Body of pancreas (tissue), 4 donors: ENCODE results near the gene NES. TPM values are rescaled to one million over a fixed set of nuclear protein-coding genes. Genes with fewer than 3 reads are reported as not detected.

Experiments used
- ATAC-seq: fragments of 150-250 bp; one replicate; pipeline ENCODE4 v1.9.1; 2016
- DNase-seq, 4 donors: peaks; one replicate each; pipeline ENCODE4 v3.0.0-alpha.2; 2019
- H3K27ac ChIP-seq, 4 donors: fragments of 200-600 bp; sonication (generic); 1 replicate in 3 of 4; 2 replicates in 1 of 4; pipeline versions ENCODE4 v1.5.1 to v1.6.1; 2016 to 2019; ENCODE audit warnings: mild to moderate bottlenecking in 1 of 4, mixed read lengths in 1 of 4, moderate library complexity in 1 of 4
- H3K27me3 ChIP-seq, 2 donors: fragments of 200-600 bp; sonication (generic); one replicate each; pipeline ENCODE4 v1.6.0; 2016; ENCODE audit warnings: mild to moderate bottlenecking in 1 of 2
- H3K36me3 ChIP-seq, 2 donors: fragments of 200-600 bp; sonication (generic); replicated peaks in 1 of 2; 2 replicates each; pipeline ENCODE4 v1.5.1; 2016; ENCODE audit warnings: low read depth in 2 of 2; ENCODE audit not compliant: insufficient read depth in 1 of 2
- H3K4me1 ChIP-seq: fragments of 200-600 bp; sonication (generic); one replicate; pipeline ENCODE4 v1.6.0; 2016
- H3K4me3 ChIP-seq, 2 donors: fragments of 200-600 bp; sonication (generic); 1 replicate in 1 of 2; 2 replicates in 1 of 2; pipeline ENCODE4 v1.5.1; 2016 to 2019
- H3K9me3 ChIP-seq, 3 donors: fragments of 200-600 bp; sonication (generic); 1 replicate in 2 of 3; 2 replicates in 1 of 3; pipeline ENCODE4 v1.5.1; 2016
- CTCF ChIP-seq, 7 experiments: fragments of 450-650 bp in 4 of 7; fragments of 200-600 bp in 3 of 7; sonication (generic) in 3 of 7; IDR thresholded peaks; one replicate each; pipeline ENCODE4 v1.5.1; 2016 to 2019; ENCODE audit warnings: antibody characterized with exemption in 7 of 7
- POLR2A ChIP-seq, 3 donors: fragments of 450-650 bp; IDR thresholded peaks; one replicate each; pipeline ENCODE4 v1.6.1; 2016; ENCODE audit warnings: antibody characterized with exemption in 3 of 3, mild to moderate bottlenecking in 2 of 3
- WGBS, 2 donors: methylation state at CpG; one replicate each; pipeline ENCODE4 v1.1.5; 2017; 5-methylcytosine and 5-hydroxymethylcytosine counted together
- intact Hi-C: fragments of 100-400 bp; cut with DNase I; formaldehyde crosslinking; loops from one replicate; pipeline ENCODE4 v1.15.1; 2023
- total RNA-seq, 2 donors: library from RNA; depleted of rRNA; stranded (reverse); fragments of >200 nt; gene quantifications; one replicate each; pipeline ENCODE4 v1.1.0, GENCODE V29; 2016

The NES gene
- total RNA-seq, 2 donors from 2014 or later: 4.2 to 12.2 TPM

DNA sequence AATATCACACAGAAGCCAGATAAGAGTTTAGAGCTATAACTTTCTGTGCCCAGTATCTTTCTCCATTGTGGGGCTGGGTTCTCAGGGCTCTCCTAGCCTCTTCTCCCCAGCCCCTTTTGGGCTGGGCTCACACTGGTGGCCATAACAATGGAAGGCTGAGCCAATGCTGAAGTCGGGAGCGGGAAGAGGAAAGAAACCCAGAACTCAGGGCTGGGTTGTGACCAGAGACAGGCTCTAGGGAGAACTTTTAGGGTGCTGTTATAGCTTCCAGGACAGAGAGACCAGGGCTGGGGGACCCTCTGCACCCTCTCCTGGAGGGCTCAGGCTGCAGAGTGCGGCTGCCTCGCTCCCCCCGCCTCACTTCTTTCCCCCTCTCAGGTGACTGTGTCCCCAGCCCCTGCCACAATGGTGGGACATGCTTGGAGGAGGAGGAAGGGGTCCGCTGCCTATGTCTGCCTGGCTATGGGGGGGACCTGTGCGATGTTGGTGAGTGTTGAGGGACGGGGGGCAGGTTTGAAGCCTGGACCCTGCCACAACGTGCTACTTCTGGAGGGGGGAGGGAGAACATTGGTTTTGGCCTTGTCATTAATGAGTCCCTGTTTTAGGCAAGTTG lies 21.2 kb downstream of the NES start:
- 50 to 58% methylated on average over 9 of the region's 9 CpGs for WGBS, 2 donors
- TF ChIP-seq CTCF (IDR thresholded peaks at IDR 0.05) (no peak), POLR2A (IDR thresholded peaks at IDR 0.05) (no peak)
- ATAC-seq (no peak), DNase-seq (no peak)
- intact Hi-C loops: loop anchor here (5.0 kb wide), 1 partner anchor 34 kb away; no protein-coding TSS in a partner anchor
- Histone ChIP-seq H3K27ac (no peak overlapping the region), H3K36me3 (no peaks in the 10 kb centered on the region), H3K9me3 (no peaks in the 10 kb centered on the region), H3K27me3 (peaks cover 0 to 13% of the 10 kb centered on the region in 2 donors), H3K4me1 (peaks cover 34% of the 10 kb centered on the region), H3K4me3 (no peak overlapping the region)

GRCh38 chr1:156655151-156655903 lies 21.9 kb downstream of the NES start:
- Histone ChIP-seq H3K4me3 (no peak overlapping the region), H3K27ac (no peak overlapping the region), H3K27me3 (peaks cover 0 to 13% of the 10 kb centered on the region in 2 donors), H3K36me3 (no peaks in the 10 kb centered on the region), H3K9me3 (no peaks in the 10 kb centered on the region), H3K4me1 (peaks cover 28% of the 10 kb centered on the region)
- ATAC-seq (no peak), DNase-seq (no peak)
- intact Hi-C loops: loop anchor here (5.0 kb wide), 1 partner anchor 33 kb away; no protein-coding TSS in a partner anchor
- TF ChIP-seq CTCF (IDR thresholded peaks at IDR 0.05) (no peak), POLR2A (IDR thresholded peaks at IDR 0.05) (no peak)
- 55 to 64% methylated on average over 2 of the region's 2 CpGs for WGBS, 2 donors

DNA sequence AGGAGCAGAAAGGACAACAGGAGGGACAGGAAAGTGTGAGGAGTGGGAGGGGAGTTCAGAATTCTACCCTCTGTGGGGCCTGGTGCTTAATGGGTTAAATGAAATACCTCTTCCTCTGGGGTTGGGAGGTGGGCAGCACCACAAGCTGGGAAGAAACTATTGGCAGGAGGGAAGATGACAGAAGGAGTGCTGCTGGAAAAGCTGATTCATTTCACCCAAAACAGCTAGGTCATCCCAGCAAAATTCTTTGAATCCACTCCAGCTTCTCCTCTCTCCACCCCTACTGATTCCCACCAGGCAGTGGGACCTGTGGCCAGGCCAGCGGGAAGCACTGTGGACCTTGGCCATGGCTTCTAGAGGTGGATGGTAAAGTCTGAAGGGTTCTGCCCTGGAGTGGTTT lies 22.5 kb downstream of the NES start:
- Histone ChIP-seq H3K4me3 (no peak overlapping the region), H3K9me3 (no peaks in the 10 kb centered on the region), H3K27me3 (peaks cover 0 to 13% of the 10 kb centered on the region in 2 donors), H3K27ac (no peak overlapping the region), H3K36me3 (no peaks in the 10 kb centered on the region), H3K4me1 (peaks cover 23% of the 10 kb centered on the region)
- TF ChIP-seq POLR2A (IDR thresholded peaks at IDR 0.05): no peak
- no peak for TF ChIP-seq CTCF (IDR thresholded peaks at IDR 0.05)
- intact Hi-C loops: loop anchor here (5.0 kb wide), 1 partner anchor 32 kb away; no protein-coding TSS in a partner anchor
- ATAC-seq (no peak), DNase-seq (no peak)
- WGBS, 2 donors: 91% methylated on average over 1 of the region's 1 CpG; no CpG with 5 or more reads in 1 of the 2 donors

DNA sequence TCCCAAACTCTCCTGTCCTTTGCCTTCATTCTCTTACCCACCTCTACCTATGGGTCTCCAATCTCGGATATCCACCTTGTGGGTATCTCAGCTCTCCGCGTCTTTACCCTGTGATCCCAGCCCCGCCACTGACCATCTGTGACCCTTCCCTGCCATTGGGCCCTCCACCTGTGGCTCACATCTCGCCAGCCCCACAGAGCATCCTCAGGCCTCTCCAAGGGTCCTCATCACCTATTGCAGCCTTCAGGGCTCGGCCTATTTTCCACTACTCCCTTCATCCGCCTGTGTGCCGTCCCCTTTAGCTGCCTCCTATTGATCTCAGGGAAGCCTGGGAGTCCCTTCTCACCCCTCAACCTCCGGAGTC lies 24.2 kb downstream of the NES start:
- Histone ChIP-seq H3K9me3 (no peaks in the 10 kb centered on the region), H3K36me3 (no peaks in the 10 kb centered on the region), H3K4me1 (peaks cover 29% of the 10 kb centered on the region), H3K27ac (no peak overlapping the region), H3K27me3 (peaks cover 0 to 10% of the 10 kb centered on the region in 2 donors), H3K4me3 (no peak overlapping the region)
- TF ChIP-seq CTCF (IDR thresholded peaks at IDR 0.05) (no peak), POLR2A (IDR thresholded peaks at IDR 0.05) (no peak)
- 74 to 79% methylated on average over 9 of the region's 9 CpGs for WGBS, 2 donors
- no peak for ATAC-seq
- DNase-seq: no peak
- intact Hi-C loops: no loop called here
